SK-N-MC (cell line): ENCODE results near the gene PLEKHA7.
"Not testable (repeated sequence)": the region's sequence is repeated elsewhere in the genome, so short reads cannot be mapped to it uniquely, and the experiment has no call there.

Source experiments
- EZH2 ChIP-seq: fragments of 200-600 bp; sonication (generic); IDR thresholded peaks from one replicate; pipeline ENCODE4 v1.6.1; 2017; ENCODE audit warnings: antibody characterized with exemption
- POLR2AphosphoS5 ChIP-seq: IDR thresholded peaks from 2 replicates; pipeline ENCODE4 v1.6.1; 2012; ENCODE audit warnings: mild to moderate bottlenecking, low read depth, low read length, borderline replicate concordance

- not testable (repeated sequence) for TF ChIP-seq POLR2AphosphoS5, EZH2
These were observed 149.8 kb downstream of the PLEKHA7 start for GRCh38 chr11:16864428-16864827.
